ENCODE results near the gene USP36. TPM values are rescaled to one million over a fixed set of nuclear protein-coding genes. Genes with fewer than 3 reads are reported as not detected.
"Not testable (repeated sequence)": the region's sequence is repeated elsewhere in the genome, so short reads cannot be mapped to it uniquely, and the experiment has no call there.

Gene USP36
- total RNA-seq, 1 experiment from 2014 or later = 33.6 TPM

GRCh38 chr17:78872486-78872885 lies 31.9 kb upstream of the USP36 start:
- peak; percentile 42 for DNase-seq (ENCODE audit: low spot score)

DNA sequence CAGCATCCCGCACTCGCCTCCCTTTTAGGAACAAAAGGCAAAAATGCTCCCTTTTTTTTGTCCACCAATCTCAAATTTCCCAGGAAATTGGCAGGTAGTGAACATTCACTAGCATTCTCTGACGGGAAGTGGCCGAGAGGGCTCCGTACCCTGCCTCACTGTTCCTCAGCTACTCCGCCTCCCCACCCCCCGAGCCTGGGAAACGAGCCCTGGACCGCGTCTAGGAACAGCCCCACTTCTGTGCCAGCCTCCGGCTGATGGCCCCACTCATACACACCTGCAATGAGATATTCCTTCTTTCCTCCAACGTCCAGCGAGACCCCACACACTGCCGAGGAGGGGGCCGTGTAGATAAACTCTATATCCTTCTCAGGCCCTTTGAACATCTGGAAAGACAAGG lies 30.0 kb upstream of the USP36 start:
- DNase-seq (ENCODE audit: low spot score) = no peak

- peak; percentile 55 for DNase-seq (ENCODE audit: low spot score)
Observed at GRCh38 chr17:78868391-78868790, 27.8 kb upstream of the USP36 start.

DNA sequence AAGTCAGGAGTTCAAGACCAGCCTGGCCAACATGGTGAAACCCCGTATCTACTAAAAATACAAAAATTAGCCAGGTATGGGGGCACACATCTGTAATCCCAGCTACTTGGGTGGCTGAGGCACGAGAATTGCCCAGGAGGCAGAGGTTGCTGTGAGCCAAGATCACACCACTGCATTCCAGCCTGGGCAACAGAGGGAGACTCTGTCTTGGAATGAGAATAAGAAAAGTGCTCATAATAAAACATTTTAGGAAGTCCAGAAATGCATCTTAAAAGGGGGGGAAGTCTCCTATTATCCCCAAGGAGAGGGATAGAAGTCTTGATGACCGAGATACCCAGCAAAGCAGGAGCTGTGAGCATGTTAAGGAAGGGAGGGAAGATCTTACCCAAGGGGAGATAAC lies 26.4 kb upstream of the USP36 start:
- not testable (repeated sequence) for DNase-seq (ENCODE audit: low spot score)

DNA sequence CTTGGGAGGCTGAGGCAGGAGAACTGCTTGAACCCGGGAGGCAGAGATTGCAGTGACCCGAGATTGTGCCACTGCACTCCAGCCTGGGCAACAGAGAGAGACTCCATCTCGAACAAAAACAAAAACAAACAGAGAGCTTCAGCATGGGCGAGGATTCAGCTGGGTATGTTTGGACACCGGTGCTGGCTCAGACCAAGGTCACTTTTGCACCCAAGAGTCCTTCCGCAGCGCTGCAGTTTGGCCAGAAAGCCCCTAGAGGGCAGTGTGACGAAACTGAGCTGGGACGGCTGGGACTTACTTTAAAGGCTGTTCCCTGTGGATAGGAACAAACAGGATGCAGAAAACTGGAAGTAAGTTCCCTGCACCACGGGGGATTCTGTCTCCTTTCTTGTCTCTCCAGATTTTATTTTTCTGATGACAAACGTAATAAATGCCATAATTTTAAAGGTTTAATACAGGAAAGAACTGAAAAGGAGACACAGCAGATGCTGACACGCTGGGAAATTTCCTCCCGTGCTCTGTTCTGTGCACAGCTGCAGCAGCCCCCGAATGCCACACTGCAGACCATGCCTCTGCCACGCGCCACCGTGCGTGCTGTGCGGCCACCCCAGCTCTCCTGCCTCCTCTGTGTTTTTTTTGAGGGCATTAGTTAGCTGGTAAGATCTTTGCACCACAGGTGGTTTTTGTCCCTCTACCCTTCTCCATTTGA lies 25.2 kb upstream of the USP36 start:
- DNase-seq (ENCODE audit: low spot score) = peak; percentile 83

GRCh38 chr17:78864117-78864516 lies 23.5 kb upstream of the USP36 start:
- no peak for DNase-seq (ENCODE audit: low spot score)

GRCh38 chr17:78862073-78863023 lies 21.7 kb upstream of the USP36 start:
- DNase-seq (ENCODE audit: low spot score) = peak; percentile 100

DNA sequence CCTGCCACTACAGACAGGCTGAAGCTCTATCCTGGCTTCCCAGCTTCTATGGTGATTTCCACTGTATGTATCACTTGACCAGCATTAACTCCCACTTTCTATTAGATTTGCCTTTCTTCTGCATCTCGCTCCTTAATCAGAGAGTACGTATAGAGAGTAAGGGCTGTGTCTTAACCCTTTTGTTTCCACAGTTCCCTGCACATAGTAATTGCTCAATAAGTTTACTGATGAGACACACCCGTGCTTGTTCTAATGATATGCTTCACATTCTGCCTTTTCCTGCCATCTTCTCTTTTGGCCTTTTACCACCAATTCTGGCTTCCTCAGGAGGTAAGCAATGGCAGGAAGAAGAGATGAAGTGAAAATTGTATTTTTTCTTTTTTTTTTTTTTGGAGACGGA lies 20.6 kb upstream of the USP36 start:
- no peak for DNase-seq (ENCODE audit: low spot score)

- no peak for DNase-seq (ENCODE audit: low spot score)
Observed at GRCh38 chr17:78859051-78859450, 18.4 kb upstream of the USP36 start.

GRCh38 chr17:78857266-78857665 lies 16.7 kb upstream of the USP36 start:
- DNase-seq (ENCODE audit: low spot score) = no peak

DNA sequence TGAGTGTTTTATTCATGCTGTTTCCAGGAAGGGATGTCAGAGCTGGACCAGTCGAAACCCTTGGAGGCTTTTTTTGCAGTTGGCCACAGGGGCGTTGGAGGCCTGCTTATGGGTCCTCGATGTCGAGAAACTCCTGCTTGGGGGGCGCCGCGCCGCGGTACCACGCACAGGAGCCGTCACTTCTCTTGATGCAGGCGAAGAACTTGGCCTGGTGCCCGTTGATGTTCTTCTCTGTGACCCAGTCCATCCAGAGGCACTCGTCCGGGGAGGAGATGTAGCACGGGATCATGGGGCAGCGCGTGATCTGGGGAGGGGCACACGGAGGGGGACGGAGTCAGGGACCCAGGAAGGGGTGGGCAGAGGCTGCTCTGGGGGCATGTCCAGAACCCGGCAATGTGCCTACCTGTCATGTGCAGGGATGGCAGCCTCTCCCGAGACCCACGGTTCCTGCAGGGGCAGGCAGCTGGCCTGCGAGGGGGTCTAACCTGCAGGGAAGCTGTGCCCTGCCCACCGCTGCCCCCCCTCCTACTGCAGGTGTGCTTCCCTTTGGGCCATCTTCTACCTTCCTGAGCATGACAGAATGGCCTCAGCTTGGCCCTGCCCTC lies 15.0 kb upstream of the USP36 start:
- no peak for DNase-seq (ENCODE audit: low spot score)

DNA sequence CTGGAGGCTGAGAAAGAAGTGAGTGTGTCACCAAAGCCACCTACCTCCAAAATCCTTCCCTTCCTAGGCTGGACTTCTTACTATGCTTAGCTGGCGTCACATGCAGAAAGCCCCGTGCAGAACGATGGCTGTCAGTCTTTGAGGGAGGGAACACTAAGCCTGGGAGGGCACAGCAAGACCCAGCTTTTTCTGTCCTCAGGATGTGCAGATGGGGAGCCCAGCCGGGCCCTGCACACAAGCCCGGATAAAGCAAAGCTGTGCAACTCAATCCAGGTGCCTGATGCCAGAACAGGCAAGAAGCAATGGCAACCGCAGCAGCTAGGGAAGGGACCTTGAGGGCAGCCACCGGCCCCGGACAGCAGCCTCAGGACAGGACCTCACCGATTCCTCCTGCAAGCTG lies 13.9 kb upstream of the USP36 start:
- DNase-seq (ENCODE audit: low spot score) = no peak

DNA sequence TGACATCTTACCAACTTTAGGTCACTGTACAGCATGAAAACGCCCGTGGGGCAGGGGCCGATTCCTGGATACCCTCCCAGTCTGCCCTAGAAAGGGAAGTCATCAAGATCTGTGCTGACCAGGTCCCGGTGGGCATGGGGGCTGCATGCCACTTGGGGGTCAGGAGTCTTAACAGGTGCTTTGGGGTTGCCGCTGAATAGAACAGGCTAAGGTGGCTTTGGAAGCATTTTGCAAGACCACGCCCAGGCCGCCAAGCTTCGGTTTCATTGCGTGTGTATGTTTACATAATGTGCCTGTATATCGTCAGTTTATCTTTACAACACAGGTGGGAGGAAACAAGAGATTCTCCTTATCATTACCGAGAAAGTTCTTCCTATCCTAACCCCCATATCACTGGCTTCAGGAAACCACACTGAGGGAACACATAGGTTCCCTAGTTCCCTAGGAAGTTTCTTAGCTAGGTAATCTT lies 13.3 kb upstream of the USP36 start:
- DNase-seq (ENCODE audit: low spot score) = no peak

DNA sequence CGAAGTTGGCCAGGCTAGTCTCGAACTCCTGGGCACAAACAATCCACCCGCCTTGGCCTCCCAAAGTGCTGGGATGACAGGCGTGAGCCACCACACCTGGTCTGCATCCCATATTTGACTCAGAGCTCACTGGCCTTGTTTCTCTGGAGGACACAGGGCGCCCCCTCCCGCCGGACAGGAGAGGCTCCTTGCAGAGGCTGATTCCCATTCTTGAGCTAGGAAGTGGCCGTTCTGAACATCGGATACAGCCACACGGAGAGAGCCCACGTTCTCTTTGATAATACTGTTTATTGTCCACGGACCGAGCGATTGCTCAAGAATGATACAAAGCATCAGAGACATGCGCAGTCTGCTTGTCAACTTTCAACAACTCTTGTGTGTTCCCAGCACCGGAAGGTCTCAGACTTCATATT lies 12.1 kb upstream of the USP36 start:
- no peak for DNase-seq (ENCODE audit: low spot score)

DNA sequence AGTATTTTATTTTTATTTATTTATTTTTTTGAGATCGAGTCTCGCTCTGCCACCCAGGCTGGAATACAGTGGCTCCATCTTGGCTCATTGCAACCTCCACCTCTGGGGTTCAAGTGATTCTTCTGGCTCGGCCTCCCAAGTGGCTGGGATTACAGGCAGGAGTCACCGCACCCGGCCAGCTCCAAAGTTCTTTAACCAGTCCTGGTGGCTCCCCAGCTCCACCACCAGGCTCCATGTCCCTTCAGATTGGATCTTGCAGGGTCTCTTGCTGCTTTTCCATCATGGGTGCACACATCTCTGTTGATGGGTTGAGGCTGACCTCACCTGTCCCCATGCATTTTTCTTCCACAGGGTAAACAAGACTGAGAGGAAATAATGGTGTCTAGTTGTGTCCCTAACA lies 8.4 kb upstream of the USP36 start:
- DNase-seq (ENCODE audit: low spot score) = no peak

GRCh38 chr17:78847052-78847451 lies 6.4 kb upstream of the USP36 start:
- DNase-seq (ENCODE audit: low spot score) = no peak

- DNase-seq (ENCODE audit: low spot score) = peak; percentile 38
Observed at GRCh38 chr17:78844301-78845005, 3.8 kb upstream of the USP36 start.

GRCh38 chr17:78842881-78843565 lies 2.4 kb upstream of the USP36 start:
- peak; percentile 58 for DNase-seq (ENCODE audit: low spot score)

DNA sequence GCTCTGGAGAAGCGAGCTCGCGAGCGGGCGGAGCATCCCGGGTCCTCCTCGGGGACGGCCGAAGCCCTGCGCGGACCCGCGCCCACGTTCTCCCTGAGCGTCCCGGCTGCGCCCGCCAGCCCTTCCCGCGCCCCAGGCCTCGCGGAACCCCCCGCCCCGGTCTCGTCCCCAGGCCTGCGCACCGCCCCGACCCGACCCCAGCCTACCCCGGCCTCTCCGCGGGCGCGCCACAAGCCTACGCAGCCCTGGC lies 159 bp downstream of the USP36 start:
- no peak for DNase-seq (ENCODE audit: low spot score)

GRCh38 chr17:78839762-78840529 lies 668 bp downstream of the USP36 start:
- DNase-seq (ENCODE audit: low spot score) = peak; percentile 22

Measured in A172 (cell line).